ENCODE measurements around the gene DTNA. TPM values are rescaled to one million over a fixed set of nuclear protein-coding genes. Genes with fewer than 3 reads are reported as not detected.
"Not testable (repeated sequence)": the region's sequence is repeated elsewhere in the genome, so short reads cannot be mapped to it uniquely, and the experiment has no call there.

Gene DTNA
- total RNA-seq, result 1.6 and 1.9 TPM in 2 replicates

- H3K27me3 ChIP-seq (ENCODE audit: control insufficient read depth, insufficient read depth, low read length), result no peaks in the 10 kb centered on the region
- peak within 1 kb of the TSS; percentile 1 for H3K4me3 ChIP-seq (ENCODE audit: low read depth, low read length)
- DNase-seq (ENCODE audit: low read depth) (peak; percentile 91), FAIRE-seq (no peak)
- no peak for TF ChIP-seq CTCF (IDR thresholded peaks at IDR 0.05; ENCODE audit: insufficient read depth, low read length, severe bottlenecking)
- H3K36me3 ChIP-seq (ENCODE audit: control insufficient read depth, insufficient read depth, low read length), result no peaks in the 10 kb centered on the region
These were observed at the start of gene DTNA for GRCh38 chr18:34709750-34710441. DTNA (plus strand) TSS chr18:34710298; CDS start chr18:34755977, 45,679 bp downstream.

- FAIRE-seq, result no peak
- Histone ChIP-seq H3K4me3 (ENCODE audit: low read depth, low read length) (no peak overlapping the region), H3K27me3 (ENCODE audit: control insufficient read depth, insufficient read depth, low read length) (no peaks in the 10 kb centered on the region), H3K36me3 (ENCODE audit: control insufficient read depth, insufficient read depth, low read length) (no peaks in the 10 kb centered on the region)
- no peak for DNase-seq (ENCODE audit: low read depth)
- no peak for TF ChIP-seq CTCF (IDR thresholded peaks at IDR 0.05; ENCODE audit: insufficient read depth, low read length, severe bottlenecking)
These were observed 49.5 kb upstream of the DTNA start for GRCh38 chr18:34660572-34660971.

GRCh38 chr18:34661464-34662087, 48.5 kb upstream of the DTNA start:
- DNase-seq (ENCODE audit: low read depth) (peak; percentile 56), FAIRE-seq (no peak)
- peak; percentile 73 for TF ChIP-seq CTCF (IDR thresholded peaks at IDR 0.05; ENCODE audit: insufficient read depth, low read length, severe bottlenecking)
- no peak overlapping the region for H3K4me3 ChIP-seq (ENCODE audit: low read depth, low read length)
- no peaks in the 10 kb centered on the region for H3K36me3 ChIP-seq (ENCODE audit: control insufficient read depth, insufficient read depth, low read length)
- H3K27me3 ChIP-seq (ENCODE audit: control insufficient read depth, insufficient read depth, low read length), result no peaks in the 10 kb centered on the region

GRCh38 chr18:34676816-34677574, 33.1 kb upstream of the DTNA start:
- FAIRE-seq, result peak; percentile 43
- no peaks in the 10 kb centered on the region for H3K36me3 ChIP-seq (ENCODE audit: control insufficient read depth, insufficient read depth, low read length)
- no peak overlapping the region for H3K4me3 ChIP-seq (ENCODE audit: low read depth, low read length)
- DNase-seq (ENCODE audit: low read depth), result no peak
- no peak for TF ChIP-seq CTCF (IDR thresholded peaks at IDR 0.05; ENCODE audit: insufficient read depth, low read length, severe bottlenecking)
- H3K27me3 ChIP-seq (ENCODE audit: control insufficient read depth, insufficient read depth, low read length), result no peaks in the 10 kb centered on the region

- H3K4me3 ChIP-seq (ENCODE audit: low read depth, low read length); FAIRE-seq; H3K36me3 ChIP-seq (ENCODE audit: control insufficient read depth, insufficient read depth, low read length): not testable (repeated sequence)
These were observed 20.3 kb upstream of the DTNA start for GRCh38 chr18:34689750-34690149.

GRCh38 chr18:34691614-34692013, 18.5 kb upstream of the DTNA start:
- Histone ChIP-seq H3K36me3 (ENCODE audit: control insufficient read depth, insufficient read depth, low read length) (no peaks in the 10 kb centered on the region), H3K27me3 (ENCODE audit: control insufficient read depth, insufficient read depth, low read length) (no peaks in the 10 kb centered on the region), H3K4me3 (ENCODE audit: low read depth, low read length) (no peak overlapping the region)
- FAIRE-seq (no peak), DNase-seq (ENCODE audit: low read depth) (no peak)
- no peak for TF ChIP-seq CTCF (IDR thresholded peaks at IDR 0.05; ENCODE audit: insufficient read depth, low read length, severe bottlenecking)

More at GRCh38 chr18:34689750-34690149, 20.3 kb upstream of the DTNA start:
- not testable (repeated sequence) for H3K27me3 ChIP-seq (ENCODE audit: control insufficient read depth, insufficient read depth, low read length)
- DNase-seq (ENCODE audit: low read depth), result peak; percentile 54
